ENCODE results near the gene RAB40B.

DNA sequence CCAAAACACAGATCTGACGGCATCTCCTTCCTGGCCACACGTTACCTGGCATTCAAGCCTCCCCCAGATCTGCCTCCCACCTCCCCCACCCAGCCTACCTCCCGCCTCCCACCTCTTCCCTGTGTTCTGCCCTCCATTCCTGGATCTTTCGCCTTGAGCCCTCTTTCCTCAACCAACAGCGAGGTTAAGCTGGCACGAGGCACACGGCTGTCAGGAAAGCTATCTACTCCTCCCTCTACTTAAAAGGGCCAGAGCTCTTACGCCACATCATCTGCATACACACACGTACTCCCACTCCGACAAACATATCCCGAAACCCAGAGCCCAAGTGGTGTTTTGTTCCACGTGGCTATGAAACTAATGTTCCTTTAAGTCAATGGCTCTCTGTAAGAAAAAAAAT is 68.3 kb downstream of the RAB40B start:
- TF ChIP-seq CTCF (tag by site-specific recombination; IDR thresholded peaks at IDR 0.05) (no peak), ZNF274 (IDR thresholded peaks at IDR 0.05; ENCODE audit: low read length) (no peak), ZNF274 (tag by site-specific recombination; IDR thresholded peaks at IDR 0.05; ENCODE audit: borderline replicate concordance) (no peak), ZNF175 (tag by site-specific recombination; IDR thresholded peaks at IDR 0.05) (no peak), ZBTB21 (tag by site-specific recombination; IDR thresholded peaks at IDR 0.05) (no peak), ZNF670 (tag by site-specific recombination; IDR thresholded peaks at IDR 0.05; ENCODE audit: low read depth) (no peak), PBX3 (CRISPR knock-in tag; IDR thresholded peaks at IDR 0.05) (no peak), RBAK (tag by site-specific recombination; IDR thresholded peaks at IDR 0.05) (no peak), REPIN1 (tag by site-specific recombination; IDR thresholded peaks at IDR 0.05; ENCODE audit: low read depth) (no peak), ZNF324 (tag by site-specific recombination; IDR thresholded peaks at IDR 0.05) (no peak), ZBTB49 (tag by site-specific recombination; IDR thresholded peaks at IDR 0.05; ENCODE audit: low read depth) (no peak), ZFHX2 (tag by site-specific recombination; conservative IDR thresholded peaks at IDR 0.05) (no peak), ZNF133 (tag by site-specific recombination; IDR thresholded peaks at IDR 0.05) (no peak)
- TF ChIP-seq, protein P1, sequence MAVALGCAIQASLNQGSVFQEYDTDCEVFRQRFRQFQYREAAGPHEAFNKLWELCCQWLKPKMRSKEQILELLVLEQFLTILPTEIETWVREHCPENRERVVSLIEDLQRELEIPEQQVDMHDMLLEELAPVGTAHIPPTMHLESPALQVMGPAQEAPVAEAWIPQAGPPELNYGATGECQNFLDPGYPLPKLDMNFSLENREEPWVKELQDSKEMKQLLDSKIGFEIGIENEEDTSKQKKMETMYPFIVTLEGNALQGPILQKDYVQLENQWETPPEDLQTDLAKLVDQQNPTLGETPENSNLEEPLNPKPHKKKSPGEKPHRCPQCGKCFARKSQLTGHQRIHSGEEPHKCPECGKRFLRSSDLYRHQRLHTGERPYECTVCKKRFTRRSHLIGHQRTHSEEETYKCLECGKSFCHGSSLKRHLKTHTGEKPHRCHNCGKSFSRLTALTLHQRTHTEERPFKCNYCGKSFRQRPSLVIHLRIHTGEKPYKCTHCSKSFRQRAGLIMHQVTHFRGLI (tag by site-specific recombination; IDR thresholded peaks at IDR 0.05), result no peak
